ENCODE measurements around the gene TRUB1. TPM values are rescaled to one million over a fixed set of nuclear protein-coding genes. Genes with fewer than 3 reads are reported as not detected.
A peak's percentile ranks its signal among the peaks of the same experiment; 100 is the strongest.

Gene TRUB1
- total RNA-seq, 1 experiment from 2014 or later, result 30.9 TPM

- Mint-ChIP-seq H3K4me1 (ENCODE audit: low read depth, unreplicated experiment) (peaks cover 3% of the 10 kb centered on the region), H3K4me3 (ENCODE audit: low read depth, unreplicated experiment) (no peak overlapping the region), H3K27ac (ENCODE audit: unreplicated experiment) (no peak overlapping the region), H3K9me3 (ENCODE audit: low read depth, unreplicated experiment) (no peaks in the 10 kb centered on the region), H3K27me3 (ENCODE audit: unreplicated experiment) (no peaks in the 10 kb centered on the region), H3K36me3 (ENCODE audit: insufficient read depth, unreplicated experiment) (no peaks in the 10 kb centered on the region)
- intact Hi-C loops (cut with micrococcal nuclease; ENCODE audit: unreplicated experiment), result no loop called here
- no TSS peak for BruUV-seq (replicated peaks)
- CTCF ChIA-PET, result interaction anchor here (0.6 kb wide), 1 partner anchor 87 kb away, joined by 3 read pairs; no protein-coding TSS in a partner anchor
- DNase-seq, result no peak
- no peak for TF ChIP-seq CTCF (IDR thresholded peaks at IDR 0.05; ENCODE audit: unreplicated experiment)
Measured at GRCh38 chr10:114923551-114923950, 14.4 kb upstream of the TRUB1 start.

- Mint-ChIP-seq H3K36me3 (ENCODE audit: insufficient read depth, unreplicated experiment) (no peaks in the 10 kb centered on the region), H3K4me3 (ENCODE audit: low read depth, unreplicated experiment) (no peak overlapping the region), H3K4me1 (ENCODE audit: low read depth, unreplicated experiment) (no peaks in the 10 kb centered on the region), H3K27me3 (ENCODE audit: unreplicated experiment) (no peaks in the 10 kb centered on the region), H3K27ac (ENCODE audit: unreplicated experiment) (peak overlapping the region; percentile 54), H3K9me3 (ENCODE audit: low read depth, unreplicated experiment) (peaks cover under 1% of the 10 kb centered on the region)
- CTCF ChIA-PET, result interaction anchor here (0.8 kb wide), 1 partner anchor 11 kb away, joined by 4 read pairs; no protein-coding TSS in a partner anchor
- peak; percentile 19 for DNase-seq
- intact Hi-C loops (cut with micrococcal nuclease; ENCODE audit: unreplicated experiment), result no loop called here
- BruUV-seq (replicated peaks), result no TSS peak
- no peak for TF ChIP-seq CTCF (IDR thresholded peaks at IDR 0.05; ENCODE audit: unreplicated experiment)
Measured at GRCh38 chr10:114925587-114926586, 12.1 kb upstream of the TRUB1 start.

- no peak for DNase-seq
- Mint-ChIP-seq H3K4me3 (ENCODE audit: low read depth, unreplicated experiment) (no peak overlapping the region), H3K27me3 (ENCODE audit: unreplicated experiment) (no peaks in the 10 kb centered on the region), H3K27ac (ENCODE audit: unreplicated experiment) (no peak overlapping the region), H3K4me1 (ENCODE audit: low read depth, unreplicated experiment) (no peaks in the 10 kb centered on the region), H3K9me3 (ENCODE audit: low read depth, unreplicated experiment) (peaks cover 9% of the 10 kb centered on the region), H3K36me3 (ENCODE audit: insufficient read depth, unreplicated experiment) (no peaks in the 10 kb centered on the region)
- intact Hi-C loops (cut with micrococcal nuclease; ENCODE audit: unreplicated experiment), result no loop called here
- no peak for TF ChIP-seq CTCF (IDR thresholded peaks at IDR 0.05; ENCODE audit: unreplicated experiment)
- CTCF ChIA-PET, result no interaction called here
- no TSS peak for BruUV-seq (replicated peaks)
Measured at GRCh38 chr10:114928818-114929217, 9.2 kb upstream of the TRUB1 start.

- peaks cover 9% of the 10 kb centered on the region for H3K9me3 Mint-ChIP-seq (ENCODE audit: low read depth, unreplicated experiment)
- H3K27me3 Mint-ChIP-seq (ENCODE audit: unreplicated experiment), result no peaks in the 10 kb centered on the region
- BruUV-seq (replicated peaks), result no TSS peak
- H3K27ac Mint-ChIP-seq (ENCODE audit: unreplicated experiment), result no peak overlapping the region
- H3K4me1 Mint-ChIP-seq (ENCODE audit: low read depth, unreplicated experiment), result no peaks in the 10 kb centered on the region
- CTCF ChIA-PET, result no interaction called here
- DNase-seq, result no peak
- intact Hi-C loops (cut with micrococcal nuclease; ENCODE audit: unreplicated experiment), result no loop called here
- no peak for TF ChIP-seq CTCF (IDR thresholded peaks at IDR 0.05; ENCODE audit: unreplicated experiment)
- H3K4me3 Mint-ChIP-seq (ENCODE audit: low read depth, unreplicated experiment), result no peak overlapping the region
- no peaks in the 10 kb centered on the region for H3K36me3 Mint-ChIP-seq (ENCODE audit: insufficient read depth, unreplicated experiment)
Measured at GRCh38 chr10:114930320-114930719, 7.7 kb upstream of the TRUB1 start.
